Fibroblast of the aortic adventitia (primary cell): ENCODE results near the gene SERTAD2. TPM values are rescaled to one million over a fixed set of nuclear protein-coding genes. Genes with fewer than 3 reads are reported as not detected.

Source experiments
- DNase-seq: peaks from one replicate; pipeline ENCODE4 v3.0.0-alpha.2; 2010; ENCODE audit warnings: low read depth
- H3K4me3 ChIP-seq: 2 replicates; pipeline ENCODE4 v1.5.1; 2011; ENCODE audit warnings: low read depth, mild to moderate bottlenecking, control low read depth, low read length, moderate library complexity
- CTCF ChIP-seq: IDR thresholded peaks from 2 replicates; pipeline ENCODE4 v1.5.1; 2011; ENCODE audit warnings: mild to moderate bottlenecking, low read length, control low read depth, inconsistent platforms; ENCODE audit not compliant: insufficient read depth
- total RNA-seq: library from RNA; depleted of rRNA; stranded (reverse); fragments of >200 nt; gene quantifications from 2 replicates; pipeline ENCODE4 v1.2.3, GENCODE V29; 2012; ENCODE audit warnings: low replicate concordance

Gene SERTAD2
- total RNA-seq, 1 donor, result 34.4 TPM

GRCh38 chr2:64675860-64676259 lies 22.1 kb upstream of the SERTAD2 start:
- no peak overlapping the region for H3K4me3 ChIP-seq
- DNase-seq, result no peak
- TF ChIP-seq CTCF, result no peak

DNA sequence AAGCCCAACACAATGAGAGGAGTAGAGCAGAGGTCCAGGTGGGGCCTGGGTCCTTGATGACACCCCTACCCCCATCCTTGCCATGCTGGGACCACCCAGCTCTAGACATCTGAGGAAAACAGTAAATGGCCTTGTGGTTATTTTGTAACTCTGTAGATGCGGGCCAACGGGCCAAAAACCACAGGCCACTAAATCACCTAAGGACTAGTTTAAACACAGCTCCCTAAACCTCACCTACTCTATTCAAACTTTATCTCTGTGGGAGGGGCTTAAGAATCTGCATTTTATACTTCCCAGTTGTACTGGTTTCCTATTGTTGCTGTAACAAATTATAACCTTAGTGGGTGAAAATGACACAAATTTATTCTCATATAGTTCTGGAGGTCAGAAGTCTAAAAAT lies 19.0 kb upstream of the SERTAD2 start:
- no peak for DNase-seq
- TF ChIP-seq CTCF, result no peak
- H3K4me3 ChIP-seq, result no peak overlapping the region

DNA sequence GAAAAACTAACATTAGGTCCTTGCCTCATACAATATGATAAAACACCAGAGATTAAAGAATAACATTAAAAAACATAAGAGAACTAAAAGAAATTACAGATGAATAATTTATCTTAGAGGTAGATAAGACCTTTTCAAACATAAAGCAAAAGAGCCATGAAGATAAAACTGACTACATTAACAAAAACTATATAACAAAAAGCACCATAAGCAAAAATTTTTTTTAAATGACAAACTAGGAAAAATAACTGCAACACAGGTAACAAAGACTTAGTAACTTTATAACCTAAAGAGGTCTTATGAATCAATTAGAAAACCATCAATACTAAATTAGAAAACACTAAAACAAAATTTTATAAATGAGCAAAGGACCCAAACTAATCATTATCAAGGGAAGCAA lies 16.3 kb upstream of the SERTAD2 start:
- DNase-seq, result no peak
- no peak for TF ChIP-seq CTCF
- H3K4me3 ChIP-seq, result no peak overlapping the region

- no peak for DNase-seq
- no peak for TF ChIP-seq CTCF
- H3K4me3 ChIP-seq, result no peak overlapping the region
Measured at GRCh38 chr2:64669288-64669687, 15.6 kb upstream of the SERTAD2 start.

- no peak for TF ChIP-seq CTCF
- no peak for DNase-seq
- H3K4me3 ChIP-seq, result no peak overlapping the region
Measured at GRCh38 chr2:64668542-64668941, 14.8 kb upstream of the SERTAD2 start.

DNA sequence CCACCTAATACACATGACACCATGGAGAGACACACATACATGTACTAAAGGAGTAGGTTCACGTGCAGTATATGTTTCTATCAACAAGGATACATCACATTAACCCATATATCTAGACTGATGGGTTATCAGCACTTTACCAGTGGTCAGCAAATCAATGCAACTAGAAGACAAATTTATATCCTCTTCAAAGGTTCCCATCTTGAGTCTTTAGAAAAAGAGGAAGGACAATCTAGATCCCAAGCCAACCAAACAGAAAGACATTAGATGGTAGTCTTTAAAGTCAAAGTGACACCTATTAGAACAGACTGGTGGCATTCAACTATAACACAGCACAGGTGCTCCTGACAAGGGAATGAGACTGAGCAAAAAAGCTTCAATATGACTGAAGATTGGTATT lies 13.8 kb upstream of the SERTAD2 start:
- no peak for DNase-seq
- no peak overlapping the region for H3K4me3 ChIP-seq
- no peak for TF ChIP-seq CTCF

- DNase-seq, result no peak
- H3K4me3 ChIP-seq, result no peak overlapping the region
- TF ChIP-seq CTCF, result no peak
Measured at GRCh38 chr2:64666810-64667438, 13.2 kb upstream of the SERTAD2 start.
